IMR-90 (cell line): Measurements from ENCODE around the gene PRELP. TPM values are rescaled to one million over a fixed set of nuclear protein-coding genes. Genes with fewer than 3 reads are reported as not detected.

Experiments
- ATAC-seq: fragments of 200-7000 bp; cut with Tn5 transposase; 2 replicates; pipeline ENCODE4 v1.9.1; 2020; ENCODE audit warnings: low read depth, mild to moderate bottlenecking, moderate library complexity
- BruUV-seq: library from RNA; stranded (reverse); fragments of 400-500 nt; replicated peaks from 2 replicates; lab custom pipeline; 2021; lab: Mats Ljungman, UMichigan
- CTCF ChIA-PET: fragments of 300-600 bp; formaldehyde crosslinking; extraction: SDS; loops from one replicate; lab custom pipeline; 2021; ENCODE audit warnings: antibody characterized with exemption; lab: Yijun Ruan, JAX
- POLR2A ChIA-PET: fragments of 300-600 bp; sonication (Branson Sonifier 250); formaldehyde crosslinking; loops from one replicate; lab custom pipeline; 2022; ENCODE audit warnings: antibody characterized with exemption; ENCODE audit not compliant: unreplicated experiment; lab: Charles Lee
- DNase-seq: peaks from one replicate; pipeline ENCODE4 v3.0.0; 2013
- H2AFZ ChIP-seq: replicated peaks from 2 replicates; pipeline ENCODE3; 2013; ENCODE audit warnings: low read length, mild to moderate bottlenecking; ENCODE audit not compliant: poor library complexity
- H2AK5ac ChIP-seq: 2 replicates; pipeline ENCODE4 v1.6.1; 2013; ENCODE audit warnings: low read depth, low read length, inconsistent platforms
- H2AK9ac ChIP-seq: replicated peaks from 2 replicates; pipeline ENCODE3; 2013; ENCODE audit warnings: mild to moderate bottlenecking, low read depth, low read length, moderate library complexity; ENCODE audit not compliant: poor library complexity
- H2BK120ac ChIP-seq: 2 replicates; pipeline ENCODE4 v1.6.1; 2013; ENCODE audit warnings: low read depth, low read length, inconsistent platforms
- H2BK15ac ChIP-seq: 3 replicates; pipeline ENCODE4 v1.6.1; 2013; ENCODE audit warnings: low read depth, low read length, inconsistent platforms
- H2BK20ac ChIP-seq: 2 replicates; pipeline ENCODE4 v1.6.1; 2013; ENCODE audit warnings: low read depth, mild to moderate bottlenecking, inconsistent platforms, low read length, moderate library complexity
- H2BK5ac ChIP-seq: 2 replicates; pipeline ENCODE4 v1.6.1; 2013; ENCODE audit warnings: mild to moderate bottlenecking, low read depth, low read length, inconsistent platforms; ENCODE audit not compliant: poor library complexity, severe bottlenecking
- H3K14ac ChIP-seq: replicated peaks from 2 replicates; pipeline ENCODE4 v1.6.1; 2013; ENCODE audit warnings: low read depth, low read length, inconsistent platforms
- H3K18ac ChIP-seq: 2 replicates; pipeline ENCODE4 v1.6.1; 2013; ENCODE audit warnings: low read depth, low read length, control low read depth
- H3K23ac ChIP-seq: 2 replicates; pipeline ENCODE4 v1.6.1; 2013; ENCODE audit warnings: low read depth, low read length, inconsistent platforms
- H3K27ac ChIP-seq: 2 replicates; pipeline ENCODE4 v1.5.1; 2013; ENCODE audit warnings: mild to moderate bottlenecking, control low read depth, low read length; ENCODE audit not compliant: insufficient read depth
- H3K27me3 ChIP-seq: 2 replicates; pipeline ENCODE4 v1.6.1; 2013; ENCODE audit warnings: low read length; ENCODE audit not compliant: control insufficient read depth, insufficient read depth
- H3K36me3 ChIP-seq: 2 replicates; pipeline ENCODE4 v1.6.1; 2013; ENCODE audit warnings: low read length, mixed read lengths; ENCODE audit not compliant: control insufficient read depth, insufficient read depth
- H3K4ac ChIP-seq: 2 replicates; pipeline ENCODE4 v1.6.1; 2013; ENCODE audit warnings: low read depth, low read length, inconsistent platforms
- H3K4me1 ChIP-seq: 2 replicates; pipeline ENCODE4 v1.6.1; 2013; ENCODE audit warnings: low read length, mixed read lengths; ENCODE audit not compliant: control insufficient read depth, insufficient read depth
- H3K4me2 ChIP-seq: 2 replicates; pipeline ENCODE4 v1.6.1; 2013; ENCODE audit warnings: low read depth, mild to moderate bottlenecking, control low read depth, low read length, moderate library complexity
- H3K4me3 ChIP-seq: 2 replicates; pipeline ENCODE4 v1.5.1; 2013; ENCODE audit warnings: low read depth, mild to moderate bottlenecking, control low read depth, low read length, moderate library complexity; ENCODE audit not compliant: insufficient read depth
- H3K56ac ChIP-seq: 2 replicates; pipeline ENCODE4 v1.6.1; 2013; ENCODE audit warnings: low read length, inconsistent platforms; ENCODE audit not compliant: insufficient read depth; ENCODE audit errors: extremely low read depth
- H3K79me1 ChIP-seq, 2 experiments: 2 replicates each; pipeline ENCODE4 v1.6.1; 2013; ENCODE audit warnings: low read length in 2 of 2, inconsistent platforms in 1 of 2, low read depth in 1 of 2
- H3K9ac ChIP-seq: 2 replicates; pipeline ENCODE4 v1.6.1; 2013; ENCODE audit warnings: low read depth, low read length, control low read depth
- H3K9me1 ChIP-seq: 2 replicates; pipeline ENCODE4 v1.6.1; 2013; ENCODE audit warnings: low read length, inconsistent platforms; ENCODE audit not compliant: insufficient read depth
- H3K9me3 ChIP-seq: 2 replicates; pipeline ENCODE4 v1.6.1; 2013; ENCODE audit warnings: low read length; ENCODE audit not compliant: control insufficient read depth, insufficient read depth
- H4K20me1 ChIP-seq: 2 replicates; pipeline ENCODE4 v1.6.1; 2013; ENCODE audit warnings: low read length, inconsistent platforms; ENCODE audit not compliant: insufficient read depth
- H4K5ac ChIP-seq: 2 replicates; pipeline ENCODE4 v1.6.1; 2013; ENCODE audit warnings: mild to moderate bottlenecking, low read depth, low read length, control low read depth
- H4K8ac ChIP-seq, 2 experiments: 2 replicates each; pipeline ENCODE4 v1.6.1; 2013; ENCODE audit warnings: low read depth in 2 of 2, low read length in 2 of 2, control low read depth in 1 of 2, inconsistent platforms in 1 of 2
- H4K91ac ChIP-seq: 2 replicates; pipeline ENCODE4 v1.6.1; 2013; ENCODE audit warnings: low read depth, low read length, inconsistent platforms; ENCODE audit not compliant: insufficient read depth
- CEBPB ChIP-seq: IDR thresholded peaks from 2 replicates; pipeline ENCODE4 v1.6.1; 2012; ENCODE audit warnings: low read depth, low read length, improper control_type of control experiment
- CHD1 ChIP-seq: IDR thresholded peaks from 2 replicates; pipeline ENCODE4 v1.6.1; 2012; ENCODE audit warnings: low read depth, low read length, improper control_type of control experiment
- FOS ChIP-seq: fragments of 150-350 bp; IDR thresholded peaks from 2 replicates; pipeline ENCODE4 v1.6.1; 2016; ENCODE audit warnings: low read depth, low read length
- POLR2A ChIP-seq: IDR thresholded peaks from 2 replicates; pipeline ENCODE4 v1.6.1; 2012; ENCODE audit warnings: mild to moderate bottlenecking, low read depth, low read length
- RCOR1 ChIP-seq: IDR thresholded peaks from 2 replicates; pipeline ENCODE4 v1.6.1; 2012; ENCODE audit warnings: mild to moderate bottlenecking, low read length, improper control_type of control experiment; ENCODE audit not compliant: insufficient replicate concordance
- RFX5 ChIP-seq: IDR thresholded peaks from 2 replicates; pipeline ENCODE4 v1.8.0; 2012; ENCODE audit warnings: low read depth, mild to moderate bottlenecking, low read length, moderate library complexity
- SMC3 ChIP-seq: fragments of 150-350 bp; IDR thresholded peaks from 2 replicates; pipeline ENCODE4 v1.6.1; 2016; ENCODE audit warnings: low read depth, mild to moderate bottlenecking, antibody characterized with exemption, low read length, moderate library complexity
- WGBS, 2 experiments: methylation state at CpG; one replicate each; pipeline versions ENCODE4 v1.1.5 to v1.1.7; 2013; ENCODE audit warnings: missing lambda C conversion rate in 2 of 2; ENCODE audit not compliant: insufficient read length in 1 of 2; ENCODE audit errors: extremely low coverage in 2 of 2; 5-methylcytosine and 5-hydroxymethylcytosine counted together
- dilution Hi-C: fragments of 300-500 bp; cut with HindIII; formaldehyde crosslinking; loops from one replicate; pipeline ENCODE4 v1.14.3; 2018; ENCODE audit warnings: low sequenced_read_pairs; ENCODE audit not compliant: unreplicated experiment
- in situ Hi-C: fragments of 300-500 bp; cut with MboI; formaldehyde crosslinking; loops from 3 replicates; pipeline ENCODE4 v1.14.3; 2019; ENCODE audit warnings: low sequenced_read_pairs, inconsistent platforms, mixed read lengths
- intact Hi-C: fragments of 100-400 bp; cut with micrococcal nuclease; formaldehyde crosslinking; loops from 2 replicates; pipeline ENCODE4 v1.10.0; 2022
- polyA plus RNA-seq, 3 experiments: library from polyadenylated mRNA; depleted of rRNA; stranded (reverse); fragments of >200 nt; gene quantifications; 2 replicates each; pipeline ENCODE4 v1.2.3, GENCODE V29; 2012; ENCODE audit warnings: low replicate concordance in 1 of 3
- total RNA-seq: library from RNA; depleted of rRNA; stranded (reverse); fragments of >200 nt; gene quantifications from 2 replicates; pipeline ENCODE4 v1.2.3, GENCODE V29; 2012

The PRELP gene
- total and polyA plus RNA-seq, 2 of the 4 experiments (the other 2 are of a cell fraction) = 0.56 TPM; not detected in 1

DNA sequence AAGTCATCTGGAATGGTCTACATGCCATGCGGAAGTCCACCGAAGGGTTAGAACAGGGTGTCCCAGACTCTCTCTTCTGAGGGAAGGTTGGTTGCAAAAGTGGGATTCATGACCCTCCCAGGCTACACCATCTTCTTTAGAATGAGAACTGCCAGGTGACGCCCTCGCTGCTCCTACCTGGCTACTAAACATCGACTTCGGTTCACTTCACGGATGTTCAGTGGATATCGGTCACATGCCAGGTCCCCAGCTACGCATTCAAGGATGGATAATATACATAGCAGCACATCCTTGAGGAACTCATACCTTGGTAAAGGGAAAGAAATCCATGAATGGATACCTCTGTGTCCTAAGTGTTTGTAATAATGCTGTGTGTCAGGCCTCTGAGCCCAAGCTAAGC, 15.0 kb downstream of the PRELP start:
- Histone ChIP-seq H2AFZ (no peak overlapping the region), H4K20me1 (no peaks in the 10 kb centered on the region), H3K23ac (no peak overlapping the region), H2BK5ac (no peak overlapping the region), H3K4me1 (peaks cover 3% of the 10 kb centered on the region; the same call in 1 of the 2 replicates), H3K9ac (no peak overlapping the region), H4K91ac (no peak overlapping the region), H3K27me3 (no peaks in the 10 kb centered on the region), H2AK5ac (no peak overlapping the region), H2BK20ac (no peak overlapping the region), H3K14ac (no peak overlapping the region), H3K4ac (no peak overlapping the region), H2BK15ac (no peak overlapping the region), H4K5ac (no peak overlapping the region), H3K79me1 (no peaks in the 10 kb centered on the region), H2AK9ac (no peak overlapping the region), H3K9me1 (no peaks in the 10 kb centered on the region), H3K4me3 (no peak overlapping the region), H3K4me2 (no peak overlapping the region), H3K27ac (no peak overlapping the region), H4K8ac (no peak overlapping the region), H3K9me3 (no peaks in the 10 kb centered on the region), H2BK120ac (no peak overlapping the region), H3K56ac (no peak overlapping the region), H3K18ac (no peak overlapping the region), H3K36me3 (no peaks in the 10 kb centered on the region)
- dilution Hi-C loops (no loop called here), in situ Hi-C loops (no loop called here), intact Hi-C loops (no loop called here)
- TF ChIP-seq CEBPB (no peak), RCOR1 (no peak), SMC3 (no peak), RFX5 (no peak), FOS (no peak), POLR2A (no peak), CHD1 (no peak)
- CTCF ChIA-PET = interaction anchor here (0.7 to 1.6 kb wide), 2 partner anchors 151 to 223 kb away, joined by 3 to 4 read pairs; no protein-coding TSS in a partner anchor
- 95% methylated on average over 7 of the region's 9 CpGs; no CpG with 5 or more reads in 1 of the 2 experiments for WGBS, 2 experiments
- BruUV-seq = no TSS peak
- ATAC-seq = no peak
- POLR2A ChIA-PET = no interaction called here
- no peak for DNase-seq
